ENCODE results near the gene BLVRB.
A peak's percentile ranks its signal among the peaks of the same experiment; 100 is the strongest.
"Not testable (repeated sequence)": the region's sequence is repeated elsewhere in the genome, so short reads cannot be mapped to it uniquely, and the experiment has no call there.

BLVRB gene

DNA sequence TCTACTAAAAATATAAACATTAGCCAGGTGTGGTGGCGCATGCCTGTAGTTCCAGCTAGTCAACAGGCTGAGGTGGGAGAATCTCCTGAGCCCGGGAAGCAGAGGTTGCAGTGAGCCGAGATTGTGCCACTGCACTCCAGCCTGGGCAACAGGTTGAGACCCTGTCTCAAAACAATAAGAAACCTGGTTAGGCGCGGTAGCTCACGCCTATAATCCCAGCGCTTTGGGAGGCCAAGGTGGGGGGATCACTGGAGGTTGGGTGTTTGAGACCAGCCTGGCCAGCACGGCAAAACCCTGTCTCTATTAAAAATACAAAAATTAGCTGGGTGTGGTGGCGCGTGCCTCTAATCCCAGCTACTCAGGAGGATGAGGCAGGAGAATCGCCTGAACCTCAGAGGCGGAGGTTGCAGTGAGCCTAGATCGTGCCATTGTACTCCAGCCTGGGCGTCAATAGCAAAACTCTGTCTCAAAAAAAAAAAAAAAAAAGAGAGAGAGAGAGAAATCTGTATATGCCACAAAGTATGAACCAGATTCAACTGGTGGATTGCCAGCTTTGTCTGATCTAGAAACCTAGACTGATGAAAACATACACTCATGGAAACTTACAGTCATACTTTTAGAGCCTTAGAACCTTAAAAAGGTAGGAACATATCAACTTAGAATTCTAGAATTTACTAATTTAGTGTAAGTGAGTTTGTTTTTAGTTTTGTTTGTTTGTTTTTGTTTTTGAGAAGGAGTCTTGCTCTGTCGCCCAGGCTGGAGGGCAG, 10.5 kb upstream of the BLVRB start:
- not testable (repeated sequence) for DNase-seq

DNA sequence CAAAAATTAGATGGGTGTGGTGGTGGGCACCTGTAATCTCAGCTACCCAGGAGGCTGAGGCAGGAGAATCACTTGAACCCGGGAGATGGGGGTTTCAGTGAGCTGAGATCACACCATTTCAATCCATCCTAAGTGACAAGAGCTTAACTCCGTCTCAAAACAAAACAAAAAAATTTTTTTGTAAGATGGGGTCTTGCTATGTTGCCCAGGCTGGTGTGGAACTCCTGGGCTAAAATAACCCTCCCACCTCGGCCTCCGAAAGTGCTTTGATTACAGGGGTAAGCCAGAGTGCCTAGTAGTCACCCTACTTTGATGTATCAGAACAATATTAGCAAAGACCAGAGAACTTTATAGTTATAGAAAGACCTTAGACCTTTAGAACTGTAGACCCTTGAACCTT, 9.2 kb upstream of the BLVRB start:
- DNase-seq: no peak

DNA sequence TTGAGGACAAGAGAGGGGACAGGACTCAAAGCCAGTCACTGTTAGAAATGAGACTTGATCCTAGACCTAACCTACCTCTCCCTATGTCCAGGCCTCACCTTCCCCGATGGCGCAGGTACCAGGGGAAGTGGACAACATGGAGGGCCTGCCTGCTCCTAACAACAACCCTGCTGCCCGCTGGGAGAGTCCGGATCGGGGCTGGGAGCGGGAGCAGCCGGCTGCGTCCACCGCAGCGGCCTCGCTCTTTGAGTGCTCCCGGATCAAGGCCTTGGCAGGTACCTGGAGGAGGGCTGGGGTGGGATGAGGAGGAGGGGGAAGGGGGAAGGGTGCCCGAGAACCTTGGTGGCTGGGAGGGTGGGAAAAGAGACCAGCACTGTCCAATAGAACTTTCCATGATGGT, 7.0 kb upstream of the BLVRB start:
- no peak for DNase-seq

DNA sequence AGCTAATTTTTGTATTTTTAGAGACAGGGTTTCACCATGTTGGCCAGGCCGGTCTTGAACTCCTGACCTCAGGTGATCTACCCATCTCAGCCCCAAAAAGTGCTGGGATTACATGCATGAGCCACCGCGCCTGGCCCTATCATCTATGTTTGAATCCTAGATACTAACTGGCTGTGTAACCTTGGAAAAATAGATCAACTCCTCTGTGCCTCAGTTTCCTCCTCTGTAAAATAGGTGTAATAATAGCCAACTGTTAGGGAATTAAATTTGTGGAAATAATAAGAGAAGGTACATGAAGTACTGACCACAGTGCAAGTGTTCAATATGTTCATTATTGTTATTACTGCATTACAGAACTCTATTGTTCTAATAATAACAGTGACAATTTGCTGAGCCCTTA, 5.6 kb upstream of the BLVRB start:
- no peak for DNase-seq

DNA sequence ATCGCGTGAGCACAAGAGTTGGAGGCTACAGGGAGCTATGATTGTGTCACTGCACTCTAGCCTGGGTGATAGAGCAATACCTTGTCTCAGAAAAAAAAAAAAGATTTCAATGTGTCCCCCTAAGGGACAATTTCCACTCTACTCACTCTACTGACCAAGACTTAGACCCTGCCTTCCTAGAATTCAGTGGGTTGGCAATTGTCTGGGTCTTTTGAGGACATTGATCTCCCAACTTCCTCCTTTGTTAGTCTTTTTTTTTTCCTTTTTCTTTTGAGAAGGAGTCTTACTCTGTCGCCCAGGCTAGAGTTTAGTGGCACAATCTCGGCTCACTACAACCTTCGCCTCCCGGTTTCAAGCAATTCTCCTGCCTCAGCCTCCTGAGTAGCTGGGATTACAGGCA, 3.5 kb upstream of the BLVRB start:
- no peak for DNase-seq

DNA sequence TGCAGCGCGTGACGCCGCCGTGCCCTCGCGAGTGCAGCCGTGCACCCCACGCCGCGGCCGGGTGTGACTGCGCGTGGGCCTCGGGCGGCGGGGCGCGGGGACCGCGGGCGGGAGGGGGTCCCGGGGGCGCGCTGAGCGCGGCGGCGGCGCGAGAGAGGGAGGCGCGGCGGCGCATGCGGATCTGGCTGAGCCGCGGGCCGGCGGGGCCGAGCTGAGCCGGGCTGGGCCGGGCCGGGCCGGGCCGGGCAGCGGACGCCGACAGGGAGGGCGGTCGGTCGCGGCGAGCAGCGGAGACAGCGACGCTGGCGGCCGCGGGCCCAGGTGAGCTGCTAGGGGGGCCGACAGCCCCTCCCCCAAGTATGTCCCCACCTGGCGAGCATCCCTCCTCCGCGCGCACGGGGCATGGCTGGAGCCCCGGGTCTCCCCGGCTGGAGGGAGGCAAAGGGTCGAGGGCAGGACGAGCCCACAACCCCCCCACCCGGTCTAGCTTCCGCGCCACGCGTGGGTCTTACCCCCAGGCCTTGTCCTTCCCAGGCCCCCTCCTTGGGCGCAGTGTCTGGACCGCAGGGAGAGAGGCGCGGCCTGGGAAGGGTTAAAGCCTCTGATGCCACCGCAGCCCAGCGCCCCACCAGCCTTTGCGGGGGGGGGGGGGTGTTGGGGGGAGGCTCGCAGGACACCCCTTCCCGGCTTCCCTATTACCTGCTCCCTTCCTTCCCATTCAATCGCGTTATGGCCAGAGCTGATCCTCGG, 1.6 kb upstream of the BLVRB start, which contains the start of gene SPTBN4:
SPTBN4 (plus strand) TSS at position 17 of the 750 bp plus-strand sequence. CDS start 5,621 bp downstream, outside the sequence.
- no peak for DNase-seq

DNA sequence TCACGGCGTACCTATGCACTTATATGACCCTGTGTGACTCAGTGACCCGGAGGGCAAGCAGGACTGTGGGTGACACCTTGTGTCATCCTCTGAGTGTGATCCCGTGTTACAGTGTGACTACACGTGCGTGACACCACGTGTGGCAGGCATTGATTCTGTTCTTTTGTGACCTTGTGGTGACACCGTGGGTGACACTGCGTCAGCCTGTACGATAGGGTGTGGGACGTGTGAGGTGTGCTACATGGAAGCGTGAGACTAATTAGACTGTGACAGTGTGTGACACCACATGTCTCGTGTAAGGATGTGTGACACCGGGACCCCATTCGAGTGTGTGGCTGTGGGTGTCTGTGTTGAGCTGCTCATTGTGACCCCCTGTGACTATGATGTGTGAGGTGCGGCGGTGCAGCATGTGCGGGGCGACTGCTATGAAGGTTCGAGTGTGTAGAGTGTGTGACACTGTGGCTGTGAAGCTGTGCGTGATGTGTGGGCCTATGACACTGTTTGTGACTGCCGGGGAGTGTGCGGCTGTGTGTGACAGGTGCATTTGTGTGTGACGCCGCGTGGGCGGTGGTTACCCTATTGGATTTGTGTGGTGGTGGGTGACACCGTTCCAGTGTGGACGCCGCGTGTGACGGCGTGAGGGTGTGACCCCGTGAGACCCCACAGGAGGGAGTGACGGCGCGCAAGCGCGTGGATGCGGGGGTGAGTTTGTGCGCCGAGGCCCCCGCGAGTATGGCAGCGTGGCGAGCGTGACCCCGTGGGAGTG, 857 bp upstream of the BLVRB start:
- DNase-seq: peak; percentile 89

DNA sequence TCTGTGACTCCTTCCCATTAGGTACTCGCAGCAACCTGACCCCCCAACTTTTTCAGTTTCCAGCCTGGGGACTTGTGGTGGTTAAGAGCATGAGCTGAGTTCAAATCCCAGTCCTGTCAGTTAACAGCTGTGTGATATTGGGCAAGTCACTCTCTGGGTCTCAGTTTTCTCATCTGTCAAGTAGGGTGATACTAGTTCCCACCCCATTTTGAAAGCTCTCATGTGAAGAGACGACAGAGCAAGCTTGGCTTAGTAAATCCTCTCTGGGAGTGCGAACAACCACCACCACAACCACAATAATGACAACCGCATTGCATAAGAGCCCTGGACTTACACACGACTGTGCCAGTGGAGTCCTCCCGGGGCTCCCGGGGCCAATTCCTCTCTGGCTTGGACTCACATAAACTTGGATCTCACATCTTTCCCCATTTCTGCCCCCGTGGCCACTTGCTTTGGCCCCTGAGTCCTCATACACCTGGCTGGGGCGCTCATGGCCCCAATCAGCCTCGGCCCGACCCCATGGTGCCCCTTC, 454 bp downstream of the BLVRB start:
- DNase-seq: peak; percentile 37

DNA sequence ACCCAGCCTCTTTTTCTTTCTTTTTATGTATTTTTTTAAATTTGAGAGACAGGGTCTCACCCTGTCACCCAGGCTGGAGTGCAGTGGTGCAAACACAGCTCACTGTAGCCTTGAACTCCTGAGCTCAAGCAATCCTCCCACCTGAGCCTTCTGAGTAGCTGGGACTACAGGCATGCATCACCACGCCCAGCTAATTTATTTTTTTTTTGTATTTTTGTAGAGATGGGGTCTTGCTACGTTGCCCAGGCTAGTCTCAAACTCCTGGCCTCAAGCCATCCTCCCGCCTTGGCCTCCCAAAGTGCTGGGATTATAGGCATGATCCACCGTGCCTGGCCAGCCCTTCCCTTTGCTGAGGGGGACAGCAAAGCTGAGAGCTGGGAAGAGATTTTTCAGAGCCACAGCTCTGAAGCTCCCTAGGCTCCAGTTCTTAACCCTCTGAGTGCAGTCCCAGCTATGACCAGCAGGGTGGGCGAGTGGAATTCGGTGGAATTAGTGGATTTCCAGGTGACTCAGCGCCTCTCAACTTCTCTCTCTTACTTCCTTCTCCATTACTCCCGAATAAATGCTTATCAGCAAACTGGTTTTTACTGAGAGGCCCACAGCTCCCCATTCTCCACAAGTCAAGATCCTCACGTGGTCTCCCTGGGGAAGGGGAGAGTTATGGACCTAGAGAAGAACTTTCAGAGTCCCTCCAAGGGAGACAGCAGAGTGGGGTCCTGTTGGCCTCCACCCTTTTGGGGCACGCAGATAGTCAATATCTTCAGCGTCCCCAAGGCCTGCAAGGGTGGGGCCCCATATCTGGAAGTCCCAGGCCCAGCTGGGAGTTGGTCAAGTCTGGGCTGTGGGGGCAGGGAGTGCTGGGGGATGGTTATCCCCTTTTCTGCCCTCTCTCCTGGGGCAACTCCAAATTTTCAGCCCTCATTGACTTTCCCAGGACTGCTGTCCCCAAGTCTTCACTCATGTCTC, 1.2 kb downstream of the BLVRB start:
- DNase-seq: peak; percentile 65

DNA sequence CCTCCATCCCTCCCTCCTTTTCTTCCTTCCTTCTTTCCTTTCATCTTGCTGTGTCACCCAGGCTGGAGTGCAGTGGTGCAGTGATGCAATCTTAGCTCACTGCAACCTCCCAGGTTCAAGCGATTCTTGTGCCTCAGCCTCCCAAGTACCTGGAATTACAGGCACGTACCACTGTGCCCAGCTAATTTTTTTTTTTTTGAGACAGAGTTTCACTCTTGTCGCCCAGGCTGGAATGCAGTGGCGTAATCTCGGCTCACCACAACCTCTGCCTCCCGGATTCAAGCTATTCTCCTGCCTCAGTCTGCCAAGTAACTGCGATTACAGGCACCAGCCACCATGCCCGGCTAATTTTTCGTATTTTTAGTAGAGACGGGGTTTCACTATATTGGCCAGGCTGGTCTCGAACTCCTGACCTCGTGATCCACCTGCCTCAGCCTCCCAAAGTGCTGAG, 1.9 kb downstream of the BLVRB start:
- not testable (repeated sequence) for DNase-seq

DNA sequence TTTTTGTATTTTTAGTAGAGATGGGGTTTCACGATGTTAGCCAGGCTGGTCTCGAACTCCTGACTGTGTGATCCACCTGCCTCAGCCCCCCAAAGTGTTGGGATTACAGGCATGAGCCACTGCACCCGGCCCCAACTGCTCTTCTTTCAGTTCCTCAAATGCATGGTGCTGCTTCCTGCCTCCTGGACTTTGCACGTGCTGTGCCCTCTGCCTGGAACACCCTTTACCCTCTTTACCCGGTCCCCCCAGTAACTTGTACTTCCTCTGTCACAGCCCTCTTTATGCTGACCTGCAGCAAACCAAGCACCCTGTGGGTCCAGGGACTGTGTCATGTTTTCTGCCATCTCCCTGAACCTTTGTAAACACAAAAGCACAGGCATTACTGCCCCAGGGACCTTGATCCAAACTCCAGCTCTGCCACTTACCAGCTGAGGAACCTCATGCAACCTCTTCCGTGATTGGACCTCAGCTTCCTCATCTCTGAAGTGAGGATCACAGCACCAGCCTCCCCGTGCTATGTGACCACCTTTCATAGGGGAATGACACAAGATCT, 3.8 kb downstream of the BLVRB start:
- peak; percentile 48 for DNase-seq

DNA sequence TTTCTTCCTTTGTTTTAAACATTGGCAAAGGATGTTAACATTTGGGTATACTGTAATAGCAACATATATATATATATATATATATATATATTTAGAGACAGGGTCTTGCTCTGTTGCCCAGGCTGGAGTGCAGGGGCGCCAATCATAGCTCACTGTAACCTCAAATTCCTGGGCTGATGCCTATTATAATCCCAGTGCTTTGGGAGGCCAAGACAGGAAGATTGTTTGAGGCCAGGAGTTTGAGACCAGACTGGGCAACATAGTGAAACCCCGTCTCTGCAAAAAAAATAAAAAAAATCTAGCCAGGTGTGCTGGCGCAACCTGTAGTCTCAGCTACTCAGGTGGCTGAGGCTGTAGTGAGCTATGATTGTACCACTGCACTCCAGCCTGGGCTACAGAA, 5.4 kb downstream of the BLVRB start:
- no peak for DNase-seq

DNA sequence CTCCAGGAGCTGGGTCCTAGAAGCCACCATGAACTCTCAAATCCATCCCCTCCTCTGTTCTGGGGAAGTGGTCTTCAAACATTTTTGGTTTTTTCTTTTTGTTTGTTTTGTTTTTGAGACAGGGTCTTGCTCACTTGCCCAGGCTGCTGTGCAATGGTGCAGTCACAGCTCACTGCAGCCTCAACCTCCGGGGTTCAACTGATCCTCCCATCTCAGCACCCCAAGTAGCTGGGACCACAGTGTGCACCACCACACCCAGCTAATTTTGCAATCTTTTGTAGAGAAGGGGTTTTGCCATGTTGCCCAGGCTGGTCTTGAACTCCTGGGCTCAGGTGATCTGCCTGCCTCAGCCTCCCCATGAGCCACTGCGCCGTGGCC, 7.0 kb downstream of the BLVRB start:
- no peak for DNase-seq

DNA sequence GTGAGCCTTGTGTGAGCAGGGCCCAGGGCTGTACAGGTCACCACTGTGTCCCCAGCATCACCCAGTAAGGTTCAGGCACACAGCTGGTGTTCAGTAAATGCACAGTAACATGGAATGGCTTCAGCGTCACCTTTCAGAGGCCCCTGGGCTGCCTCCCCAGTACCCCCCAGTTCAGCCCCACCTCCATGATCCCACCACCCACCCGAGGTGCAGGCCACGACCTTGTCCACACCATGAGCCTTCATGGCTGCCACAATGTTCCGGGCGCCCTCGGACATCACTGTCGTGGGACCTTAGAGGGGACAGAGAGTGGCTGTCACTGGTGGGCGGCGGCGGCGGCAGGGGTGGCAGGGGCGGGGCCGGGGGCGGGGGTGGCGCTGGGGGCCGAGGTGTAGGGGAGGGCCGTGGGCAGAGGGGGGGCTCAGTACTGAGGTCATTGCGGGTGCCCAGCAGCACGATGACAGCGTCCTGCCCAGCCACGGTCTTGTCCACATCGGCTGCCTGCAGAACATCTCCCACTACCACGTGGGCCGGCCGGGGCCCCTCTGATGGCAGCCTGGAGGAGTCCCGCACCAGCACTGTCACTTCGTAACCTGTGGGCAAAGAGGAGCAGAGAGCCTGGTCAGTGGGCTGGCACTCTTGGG, 7.5 kb downstream of the BLVRB start:
- no peak for DNase-seq

DNA sequence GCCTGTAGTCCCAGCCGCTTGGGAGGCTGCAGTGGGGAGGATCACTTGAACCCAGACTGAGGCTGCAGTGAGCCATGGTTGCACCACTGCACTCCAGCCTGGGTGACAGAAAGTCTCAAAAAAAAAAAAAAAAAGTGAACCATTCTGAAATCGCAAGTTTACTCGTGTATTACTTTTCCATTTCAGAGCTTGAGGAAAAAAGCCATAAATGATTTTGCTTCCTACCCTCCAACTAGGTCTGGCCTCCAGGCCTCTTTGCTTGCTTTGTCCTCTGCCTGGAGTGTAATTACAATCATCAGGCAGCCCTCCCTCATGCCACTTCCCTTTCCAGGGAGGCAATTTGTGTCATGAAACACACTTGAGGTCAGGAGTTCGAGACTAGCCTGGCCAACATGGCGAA, 8.5 kb downstream of the BLVRB start:
- no peak for DNase-seq

DNA sequence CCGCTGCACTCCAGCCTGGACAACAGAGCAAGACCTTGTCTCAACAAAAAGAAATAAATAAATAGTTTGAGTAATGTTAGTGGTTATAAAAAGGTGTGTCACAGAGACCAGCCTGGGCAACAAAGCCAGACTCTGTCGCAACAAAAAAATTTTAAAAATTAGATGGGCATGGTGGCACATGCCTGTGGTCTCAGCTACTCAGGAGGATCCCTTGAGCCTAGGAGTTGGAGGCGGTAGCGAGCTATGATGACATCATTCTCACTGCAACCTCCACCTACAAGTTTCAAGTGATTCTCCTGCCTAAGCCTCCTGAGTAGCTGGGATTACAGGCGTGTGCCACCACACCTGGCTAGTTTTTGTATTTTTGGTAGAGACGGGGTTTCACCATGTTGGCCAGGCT, 11.6 kb downstream of the BLVRB start:
- not testable (repeated sequence) for DNase-seq

DNA sequence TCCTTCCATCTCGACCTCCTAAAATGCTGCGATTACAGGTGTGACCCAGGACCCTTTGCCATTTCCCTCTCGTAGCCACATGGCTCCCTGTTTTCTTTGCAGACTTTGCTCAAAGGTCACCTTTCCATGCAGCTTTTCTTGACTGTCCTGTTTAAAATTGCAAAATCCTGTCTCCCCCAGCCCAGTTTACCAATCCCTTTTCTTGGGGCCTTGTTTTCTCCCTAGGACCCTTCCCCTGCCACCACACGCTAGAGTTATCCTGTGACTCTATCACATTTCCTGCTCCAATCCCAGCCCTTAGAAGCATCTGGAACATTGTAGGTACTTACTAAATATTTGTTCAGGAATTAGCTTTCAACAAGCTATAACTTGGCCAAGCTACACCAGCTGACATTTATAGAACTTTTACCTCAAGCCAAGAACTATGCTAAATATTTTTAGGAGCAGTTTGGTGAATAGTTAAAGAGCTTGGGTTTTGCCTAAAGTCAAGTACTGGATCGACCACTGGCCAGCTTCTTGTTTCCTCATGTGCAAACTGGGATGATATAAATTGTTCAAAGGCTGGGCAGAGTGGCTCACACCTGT, 12.3 kb downstream of the BLVRB start:
- DNase-seq: no peak

DNA sequence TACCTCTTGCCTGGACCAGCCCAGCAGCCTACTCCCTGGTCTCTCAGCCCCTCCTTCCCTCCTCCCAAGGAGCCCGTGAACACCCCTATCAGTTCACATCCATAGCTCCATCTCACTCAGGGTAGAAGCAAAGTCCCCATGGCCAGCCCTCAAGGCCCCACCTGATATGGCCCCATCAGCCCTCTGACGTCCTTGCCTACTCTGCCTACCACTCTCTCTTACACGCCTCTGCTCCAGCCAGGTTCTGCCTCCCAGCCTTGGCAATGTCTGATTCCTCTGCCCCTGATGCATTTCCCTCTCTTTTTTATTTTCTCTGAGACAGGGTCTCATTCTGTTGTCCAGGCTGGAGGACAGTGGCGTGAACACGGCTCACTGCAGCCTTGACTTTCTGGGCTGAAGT, 13.5 kb downstream of the BLVRB start:
- no peak for DNase-seq

DNA sequence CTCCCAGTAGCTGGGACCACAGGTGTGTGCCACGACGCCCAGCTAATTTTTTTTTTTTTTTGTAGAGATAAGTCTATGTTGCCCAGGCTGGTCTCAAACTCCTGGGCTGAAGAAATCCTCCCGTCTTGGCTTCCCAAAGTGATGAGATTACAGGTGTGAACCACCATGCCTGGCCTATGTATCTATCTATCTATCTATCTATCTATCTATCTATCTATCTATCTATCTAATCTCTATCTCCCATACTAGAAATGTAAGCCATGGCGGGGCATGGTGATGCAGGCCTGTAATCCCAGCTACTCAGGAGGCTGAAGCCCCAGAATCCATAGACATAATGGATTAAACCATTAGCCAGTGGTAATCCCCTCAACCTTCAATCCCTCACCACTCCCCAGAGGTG, 14.9 kb downstream of the BLVRB start:
- DNase-seq: no peak

DNA sequence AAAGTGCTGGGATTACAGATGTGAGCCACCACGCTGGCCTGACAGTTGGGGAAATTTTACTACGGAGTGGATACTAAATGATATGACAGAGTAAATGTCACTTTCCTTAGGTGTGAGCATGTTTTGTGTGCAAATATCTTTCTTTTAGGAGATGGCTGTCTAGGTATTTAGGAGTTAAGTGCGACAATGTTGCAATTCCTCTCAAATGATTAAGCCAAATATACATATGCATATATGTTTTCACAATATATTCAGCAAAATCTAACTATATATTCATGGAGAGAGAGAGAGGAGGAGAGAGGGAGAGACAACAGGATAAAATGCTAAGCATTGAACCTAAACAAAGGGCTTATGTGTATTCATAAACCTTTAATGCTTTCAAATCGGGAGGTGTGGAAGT, 16.0 kb downstream of the BLVRB start:
- no peak for DNase-seq

DNA sequence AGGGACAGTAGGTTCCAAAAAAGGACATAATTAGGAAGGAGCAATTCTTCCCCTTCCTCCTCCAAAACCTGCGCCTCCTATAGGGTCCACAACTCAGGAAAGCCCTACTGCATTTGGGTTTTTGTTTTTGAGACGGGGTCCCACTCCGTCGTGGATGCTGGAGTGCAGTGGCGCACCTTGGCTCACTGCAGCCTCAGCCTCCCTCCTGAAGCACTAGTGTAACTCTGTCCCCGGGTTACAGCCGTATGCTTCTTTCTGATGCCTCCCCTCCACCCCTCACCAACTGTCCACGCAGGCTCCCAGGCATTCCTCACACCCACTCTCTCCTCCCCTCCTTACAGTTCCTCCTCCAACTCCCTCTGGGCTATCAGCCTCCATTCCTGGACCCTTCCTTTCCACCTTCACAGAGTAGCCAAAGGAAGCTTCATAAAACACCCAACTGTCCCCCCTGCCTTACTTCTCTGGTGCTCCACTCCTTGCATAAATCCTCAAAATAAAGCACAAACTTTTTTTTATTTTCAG, 19.2 kb downstream of the BLVRB start:
- no peak for DNase-seq

Data from CD4-positive, alpha-beta T cell treated with Interleukin-15 for 1 hour (primary cell).